Chondrocyte (in vitro differentiated cells): ENCODE data around the gene DYNC1I1. TPM values are rescaled to one million over a fixed set of nuclear protein-coding genes. Genes with fewer than 3 reads are reported as not detected.

Experiments used
- DNase-seq: peaks from one replicate; pipeline ENCODE4 v3.0.0; 2021; ENCODE audit warnings: mixed read lengths, low spot score
- H3K27ac Mint-ChIP-seq: one replicate; pipeline ENCODE4 v1.8.0; 2021; ENCODE audit warnings: mild to moderate bottlenecking, moderate library complexity, mixed read lengths; ENCODE audit not compliant: unreplicated experiment
- H3K27me3 Mint-ChIP-seq: 2 replicates; pipeline ENCODE4 v1.8.0; 2021; ENCODE audit warnings: low read depth, mixed read lengths
- H3K36me3 Mint-ChIP-seq: 2 replicates; pipeline ENCODE4 v1.8.0; 2021; ENCODE audit warnings: low read depth, mixed read lengths
- H3K4me1 Mint-ChIP-seq: 2 replicates; pipeline ENCODE4 v1.8.0; 2021; ENCODE audit warnings: low read depth, mild to moderate bottlenecking, mixed read lengths
- H3K4me3 Mint-ChIP-seq: one replicate; pipeline ENCODE4 v1.8.0; 2021; ENCODE audit warnings: mild to moderate bottlenecking, moderate library complexity, mixed read lengths; ENCODE audit not compliant: unreplicated experiment
- H3K9me3 Mint-ChIP-seq: 2 replicates; pipeline ENCODE4 v1.8.0; 2021; ENCODE audit warnings: low read depth, mixed read lengths
- total RNA-seq: library from RNA; stranded (reverse); gene quantifications from 3 replicates; pipeline ENCODE4 v1.2.1, GENCODE V29; 2021
- TF ChIP-seq, protein P1 (sequence below): fragments of 200-600 bp; sonication (generic); IDR thresholded peaks from 2 replicates; pipeline ENCODE4 v1.5.0; 2021; ENCODE audit warnings: antibody characterized with exemption, mild to moderate bottlenecking, moderate library complexity

Gene DYNC1I1
- total RNA-seq, 1 donor from 2014 or later: 17.4 TPM

GRCh38 chr7:95867309-95867708 lies 95.0 kb downstream of the DYNC1I1 start:
- Mint-ChIP-seq H3K27me3 (no peaks in the 10 kb centered on the region), H3K9me3 (no peaks in the 10 kb centered on the region), H3K36me3 (peaks cover 2% of the 10 kb centered on the region), H3K4me1 (peaks cover 53% of the 10 kb centered on the region), H3K27ac (no peak overlapping the region), H3K4me3 (no peak overlapping the region)
- TF ChIP-seq, protein P1, sequence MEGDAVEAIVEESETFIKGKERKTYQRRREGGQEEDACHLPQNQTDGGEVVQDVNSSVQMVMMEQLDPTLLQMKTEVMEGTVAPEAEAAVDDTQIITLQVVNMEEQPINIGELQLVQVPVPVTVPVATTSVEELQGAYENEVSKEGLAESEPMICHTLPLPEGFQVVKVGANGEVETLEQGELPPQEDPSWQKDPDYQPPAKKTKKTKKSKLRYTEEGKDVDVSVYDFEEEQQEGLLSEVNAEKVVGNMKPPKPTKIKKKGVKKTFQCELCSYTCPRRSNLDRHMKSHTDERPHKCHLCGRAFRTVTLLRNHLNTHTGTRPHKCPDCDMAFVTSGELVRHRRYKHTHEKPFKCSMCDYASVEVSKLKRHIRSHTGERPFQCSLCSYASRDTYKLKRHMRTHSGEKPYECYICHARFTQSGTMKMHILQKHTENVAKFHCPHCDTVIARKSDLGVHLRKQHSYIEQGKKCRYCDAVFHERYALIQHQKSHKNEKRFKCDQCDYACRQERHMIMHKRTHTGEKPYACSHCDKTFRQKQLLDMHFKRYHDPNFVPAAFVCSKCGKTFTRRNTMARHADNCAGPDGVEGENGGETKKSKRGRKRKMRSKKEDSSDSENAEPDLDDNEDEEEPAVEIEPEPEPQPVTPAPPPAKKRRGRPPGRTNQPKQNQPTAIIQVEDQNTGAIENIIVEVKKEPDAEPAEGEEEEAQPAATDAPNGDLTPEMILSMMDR: no peak
- no peak for DNase-seq

DNA sequence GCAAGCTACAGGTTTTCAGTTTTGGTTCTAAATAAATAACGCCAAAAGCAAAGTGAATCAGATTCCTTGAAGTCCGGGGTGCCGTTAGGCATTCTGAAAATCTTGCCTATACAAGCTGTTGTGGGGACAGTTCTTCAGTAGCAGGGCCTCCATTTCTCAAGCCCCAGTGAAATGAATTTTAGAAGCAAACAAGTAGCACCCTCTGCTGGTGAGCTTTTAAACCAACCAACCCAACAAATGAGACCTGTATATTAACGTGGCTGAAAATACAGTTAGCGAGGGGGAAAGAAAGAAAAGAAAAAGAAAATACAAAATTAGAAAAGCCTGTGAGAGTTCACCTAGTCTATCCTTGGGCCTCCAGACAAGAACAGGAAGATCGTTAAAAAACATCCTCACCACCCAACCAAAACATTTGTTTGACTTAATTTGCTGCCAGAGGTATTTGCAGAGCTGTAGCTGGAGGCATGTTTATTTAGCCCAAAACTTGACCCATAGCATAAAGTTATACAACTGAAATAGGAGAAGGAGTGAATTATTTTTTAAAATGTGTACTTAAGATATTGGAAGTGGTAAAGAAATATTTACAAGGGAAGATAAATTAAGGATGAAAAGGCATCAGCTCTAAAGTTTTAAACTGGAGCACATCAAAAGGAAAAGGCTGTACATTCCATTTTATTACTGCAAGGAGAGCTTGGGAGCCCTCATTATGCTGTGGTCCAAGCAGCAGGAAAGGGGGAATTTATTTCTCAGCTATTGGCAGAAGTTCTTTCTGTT lies 98.9 kb downstream of the DYNC1I1 start:
- Mint-ChIP-seq H3K36me3 (peaks cover 9% of the 10 kb centered on the region), H3K4me3 (no peak overlapping the region), H3K4me1 (peaks cover 41% of the 10 kb centered on the region), H3K27ac (peak overlapping the region; percentile 78), H3K9me3 (no peaks in the 10 kb centered on the region), H3K27me3 (no peaks in the 10 kb centered on the region)
- no peak for DNase-seq
- TF ChIP-seq, protein P1: peak; percentile 92

DNA sequence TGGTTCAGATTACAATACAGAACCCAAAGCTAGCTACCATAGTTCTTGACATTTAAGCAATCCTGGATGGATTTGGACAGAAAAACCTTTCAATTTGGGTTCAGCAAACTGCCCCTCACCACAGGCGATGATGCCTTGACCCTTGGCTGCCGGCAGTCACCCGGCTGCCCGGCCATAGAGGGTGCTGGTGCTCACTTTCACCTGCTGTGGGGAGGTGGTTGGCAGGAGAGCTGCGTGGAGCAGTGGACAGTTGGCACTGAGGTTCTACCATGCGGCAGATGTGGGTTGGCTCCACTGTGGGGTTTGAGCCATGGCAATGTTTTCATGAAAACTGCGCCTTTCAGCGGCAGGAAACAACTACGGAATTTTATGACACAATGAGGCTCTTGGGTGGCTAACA lies 99.5 kb downstream of the DYNC1I1 start:
- peaks cover 41% of the 10 kb centered on the region for H3K4me1 Mint-ChIP-seq
- no peak for DNase-seq
- H3K27me3 Mint-ChIP-seq: no peaks in the 10 kb centered on the region
- H3K36me3 Mint-ChIP-seq: peaks cover 12% of the 10 kb centered on the region
- TF ChIP-seq, protein P1: no peak
- H3K27ac Mint-ChIP-seq: no peak overlapping the region
- H3K9me3 Mint-ChIP-seq: no peaks in the 10 kb centered on the region
- H3K4me3 Mint-ChIP-seq: no peak overlapping the region

DNA sequence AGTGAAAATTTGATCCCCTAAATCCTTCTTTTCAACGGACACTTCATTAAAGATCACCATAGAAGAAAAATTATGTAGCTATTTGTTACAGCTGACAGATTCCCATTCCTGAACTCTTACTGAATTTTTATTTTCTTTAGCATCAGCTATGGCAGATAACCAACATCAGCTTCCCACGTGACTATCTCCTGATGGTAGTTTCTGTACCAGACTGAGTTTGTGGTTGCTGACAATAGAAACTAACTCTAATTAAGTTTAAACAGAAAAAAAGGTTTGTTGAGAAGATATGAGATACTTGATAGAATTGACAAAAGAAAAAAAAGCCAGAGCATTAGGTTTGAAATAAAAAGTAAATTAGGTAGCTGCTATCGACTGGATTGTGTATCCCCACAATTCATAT lies 101.8 kb downstream of the DYNC1I1 start:
- H3K4me3 Mint-ChIP-seq: no peak overlapping the region
- no peak overlapping the region for H3K27ac Mint-ChIP-seq
- no peak for DNase-seq
- H3K4me1 Mint-ChIP-seq: peaks cover 41% of the 10 kb centered on the region
- no peaks in the 10 kb centered on the region for H3K27me3 Mint-ChIP-seq
- TF ChIP-seq, protein P1: no peak
- peaks cover 8% of the 10 kb centered on the region for H3K9me3 Mint-ChIP-seq
- H3K36me3 Mint-ChIP-seq: peaks cover 19% of the 10 kb centered on the region

- H3K36me3 Mint-ChIP-seq: peaks cover 22% of the 10 kb centered on the region
- no peak overlapping the region for H3K27ac Mint-ChIP-seq
- H3K4me1 Mint-ChIP-seq: peaks cover 40% of the 10 kb centered on the region
- TF ChIP-seq, protein P1: no peak
- H3K27me3 Mint-ChIP-seq: no peaks in the 10 kb centered on the region
- peaks cover 8% of the 10 kb centered on the region for H3K9me3 Mint-ChIP-seq
- DNase-seq: no peak
- H3K4me3 Mint-ChIP-seq: no peak overlapping the region
Observed at GRCh38 chr7:95874541-95875265, 102.3 kb downstream of the DYNC1I1 start.
